RWPE2 (cell line): ENCODE measurements around the gene CHADL.

Experiments
- ATAC-seq: fragments of 200-7000 bp; cut with Tn5 transposase; 3 replicates; pipeline ENCODE4 v1.9.1; 2021; ENCODE audit warnings: low read depth
- DNase-seq: peaks from one replicate; pipeline ENCODE4 v3.0.0-alpha.2; 2020; ENCODE audit warnings: low spot score
- H3K27ac ChIP-seq: fragments of 450-650 bp; 2 replicates; pipeline ENCODE4 v1.5.1; 2017; ENCODE audit warnings: mild to moderate bottlenecking; ENCODE audit not compliant: poor library complexity, severe bottlenecking
- H3K27me3 ChIP-seq: fragments of 250-450 bp; sonication (Bioruptor Pico); 2 replicates; pipeline ENCODE4 v1.5.1; 2021; ENCODE audit warnings: mild to moderate bottlenecking, moderate library complexity; ENCODE audit not compliant: insufficient read depth, poor library complexity, severe bottlenecking
- H3K36me3 ChIP-seq: fragments of 250-450 bp; sonication (Bioruptor Pico); 2 replicates; pipeline ENCODE4 v1.5.1; 2020; ENCODE audit warnings: low read depth, mild to moderate bottlenecking, moderate library complexity
- H3K4me1 ChIP-seq: fragments of 250-450 bp; sonication (Bioruptor Pico); 2 replicates; pipeline ENCODE4 v1.5.1; 2021; ENCODE audit warnings: mild to moderate bottlenecking, moderate library complexity; ENCODE audit not compliant: insufficient read depth, poor library complexity, severe bottlenecking
- H3K4me3 ChIP-seq: fragments of 250-450 bp; sonication (Bioruptor Pico); 2 replicates; pipeline ENCODE4 v1.5.1; 2021; ENCODE audit warnings: mild to moderate bottlenecking, moderate library complexity; ENCODE audit not compliant: severe bottlenecking
- H3K9me3 ChIP-seq: fragments of 250-450 bp; sonication (Bioruptor Pico); 2 replicates; pipeline ENCODE4 v1.5.1; 2021; ENCODE audit warnings: mild to moderate bottlenecking, moderate library complexity; ENCODE audit not compliant: severe bottlenecking
- TF ChIP-seq, protein P1 (sequence below): fragments of 450-650 bp; IDR thresholded peaks from one replicate; pipeline ENCODE4 v1.5.1; 2017; ENCODE audit warnings: mild to moderate bottlenecking, moderate library complexity; ENCODE audit not compliant: poor library complexity, severe bottlenecking

Gene CHADL

DNA sequence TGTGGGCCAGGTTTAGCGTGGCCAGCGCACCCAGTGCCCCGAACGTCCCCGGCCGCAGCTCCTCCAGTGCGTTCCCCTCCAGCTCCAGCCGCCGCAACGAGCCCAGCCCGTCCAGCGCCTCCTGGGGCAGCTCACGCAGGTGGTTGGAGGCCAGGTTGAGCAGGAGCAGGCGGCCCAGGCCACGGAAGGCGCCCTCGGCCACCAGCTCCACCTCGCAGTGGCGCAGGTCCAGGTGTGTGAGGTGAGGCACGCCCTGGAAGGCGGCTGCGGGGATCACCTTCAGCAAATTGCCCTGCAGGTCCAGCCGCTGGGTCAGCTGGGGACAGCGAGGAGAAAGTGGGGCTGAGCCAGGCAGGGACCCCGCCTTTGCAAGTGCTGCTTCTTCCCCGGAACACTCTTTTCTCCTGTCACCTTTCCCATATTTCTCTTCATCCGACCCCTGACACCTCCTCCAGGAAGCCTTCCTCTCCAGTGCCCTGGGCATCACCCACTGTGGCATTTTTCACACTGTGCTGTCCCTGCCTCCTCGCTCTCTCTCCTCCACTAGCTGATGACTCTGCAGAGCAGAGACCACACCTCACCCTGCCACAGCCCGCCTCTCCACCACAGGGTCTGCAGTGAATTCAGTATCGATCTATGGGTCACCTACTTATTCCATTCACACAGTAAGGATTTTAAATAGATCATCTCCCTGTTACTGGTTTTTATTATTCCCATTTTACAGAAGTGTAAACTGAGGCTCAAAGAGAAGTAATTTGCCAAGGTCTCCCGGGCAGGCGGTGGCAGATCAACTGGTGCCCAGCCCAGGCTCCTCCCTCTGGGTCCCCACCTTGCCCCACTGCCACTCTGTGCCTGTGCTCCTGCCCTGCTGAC, 1.9 kb downstream of the CHADL start:
- no peak overlapping the region for H3K27ac ChIP-seq
- H3K4me1 ChIP-seq = no peaks in the 10 kb centered on the region
- TF ChIP-seq, protein P1, sequence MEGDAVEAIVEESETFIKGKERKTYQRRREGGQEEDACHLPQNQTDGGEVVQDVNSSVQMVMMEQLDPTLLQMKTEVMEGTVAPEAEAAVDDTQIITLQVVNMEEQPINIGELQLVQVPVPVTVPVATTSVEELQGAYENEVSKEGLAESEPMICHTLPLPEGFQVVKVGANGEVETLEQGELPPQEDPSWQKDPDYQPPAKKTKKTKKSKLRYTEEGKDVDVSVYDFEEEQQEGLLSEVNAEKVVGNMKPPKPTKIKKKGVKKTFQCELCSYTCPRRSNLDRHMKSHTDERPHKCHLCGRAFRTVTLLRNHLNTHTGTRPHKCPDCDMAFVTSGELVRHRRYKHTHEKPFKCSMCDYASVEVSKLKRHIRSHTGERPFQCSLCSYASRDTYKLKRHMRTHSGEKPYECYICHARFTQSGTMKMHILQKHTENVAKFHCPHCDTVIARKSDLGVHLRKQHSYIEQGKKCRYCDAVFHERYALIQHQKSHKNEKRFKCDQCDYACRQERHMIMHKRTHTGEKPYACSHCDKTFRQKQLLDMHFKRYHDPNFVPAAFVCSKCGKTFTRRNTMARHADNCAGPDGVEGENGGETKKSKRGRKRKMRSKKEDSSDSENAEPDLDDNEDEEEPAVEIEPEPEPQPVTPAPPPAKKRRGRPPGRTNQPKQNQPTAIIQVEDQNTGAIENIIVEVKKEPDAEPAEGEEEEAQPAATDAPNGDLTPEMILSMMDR = no peak
- no peaks in the 10 kb centered on the region for H3K9me3 ChIP-seq
- H3K4me3 ChIP-seq = no peak overlapping the region
- no peaks in the 10 kb centered on the region for H3K36me3 ChIP-seq
- no peaks in the 10 kb centered on the region for H3K27me3 ChIP-seq
- ATAC-seq (no peak), DNase-seq (no peak)

GRCh38 chr22:41237707-41238569, 2.8 kb downstream of the CHADL start:
- Histone ChIP-seq H3K9me3 (no peaks in the 10 kb centered on the region), H3K4me3 (peak overlapping the region; percentile 28), H3K27ac (no peak overlapping the region), H3K36me3 (no peaks in the 10 kb centered on the region), H3K4me1 (no peaks in the 10 kb centered on the region), H3K27me3 (no peaks in the 10 kb centered on the region)
- DNase-seq = no peak
- ATAC-seq = peak; percentile 59
- TF ChIP-seq, protein P1 = peak; percentile 84

DNA sequence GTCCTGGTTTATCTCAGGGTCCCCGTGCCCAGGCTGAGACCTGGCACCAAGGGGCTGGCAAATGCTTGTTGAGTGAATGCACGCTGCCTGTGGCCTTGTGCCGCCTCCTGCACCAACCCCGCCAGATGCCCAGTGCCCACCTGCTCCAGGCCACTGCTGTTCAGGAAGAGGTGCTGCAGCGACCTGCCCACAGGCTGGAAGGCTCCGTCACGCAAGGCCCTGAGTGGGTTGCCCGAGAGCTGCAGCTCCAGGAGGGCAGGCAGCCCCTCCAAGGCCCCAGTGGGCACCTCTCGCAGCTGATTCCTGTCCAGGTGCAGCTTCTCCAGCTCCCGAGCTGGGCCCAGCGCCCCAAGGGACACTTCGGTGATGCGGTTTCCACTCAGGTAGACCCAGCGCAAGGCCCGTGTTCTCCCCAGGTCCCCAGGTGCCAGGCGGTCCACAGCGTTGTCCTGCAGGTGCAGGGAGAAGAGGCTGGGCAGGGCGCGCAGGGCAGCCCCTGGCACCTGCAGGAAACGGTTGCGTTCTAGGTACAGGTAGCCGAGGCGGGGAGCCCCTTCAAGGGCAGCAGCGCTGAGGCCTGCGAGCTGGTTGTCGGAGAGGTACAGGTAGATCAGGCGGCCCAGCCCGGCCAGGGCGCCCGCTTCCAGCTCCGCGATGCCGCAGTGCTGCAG, 3.6 kb downstream of the CHADL start:
- H3K4me1 ChIP-seq = no peaks in the 10 kb centered on the region
- no peak; the same call in 2 of the 3 replicates for ATAC-seq
- no peak for DNase-seq
- H3K4me3 ChIP-seq = peak overlapping the region; percentile 28
- no peak overlapping the region for H3K27ac ChIP-seq
- H3K27me3 ChIP-seq = no peaks in the 10 kb centered on the region
- no peaks in the 10 kb centered on the region for H3K36me3 ChIP-seq
- TF ChIP-seq, protein P1 = no peak
- H3K9me3 ChIP-seq = no peaks in the 10 kb centered on the region

GRCh38 chr22:41234815-41235695, 5.7 kb downstream of the CHADL start:
- ATAC-seq = no peak
- no peaks in the 10 kb centered on the region for H3K27me3 ChIP-seq
- peaks cover 3% of the 10 kb centered on the region; the same call in 1 of the 2 replicates for H3K36me3 ChIP-seq
- no peaks in the 10 kb centered on the region for H3K4me1 ChIP-seq
- H3K4me3 ChIP-seq = no peak overlapping the region
- no peaks in the 10 kb centered on the region for H3K9me3 ChIP-seq
- no peak overlapping the region for H3K27ac ChIP-seq
- TF ChIP-seq, protein P1 = no peak
- no peak for DNase-seq
